Embryonic facial prominence (tissue), 1 donor: ENCODE data around the gene ZNF267.
"Not testable (repeated sequence)": the region's sequence is repeated elsewhere in the genome, so short reads cannot be mapped to it uniquely, and the experiment has no call there.

ENCODE experiments used
- DNase-seq: peaks from one replicate; pipeline ENCODE4 v3.0.0-alpha.2; 2016; ENCODE audit errors: extremely low spot score

ZNF267 gene

DNA sequence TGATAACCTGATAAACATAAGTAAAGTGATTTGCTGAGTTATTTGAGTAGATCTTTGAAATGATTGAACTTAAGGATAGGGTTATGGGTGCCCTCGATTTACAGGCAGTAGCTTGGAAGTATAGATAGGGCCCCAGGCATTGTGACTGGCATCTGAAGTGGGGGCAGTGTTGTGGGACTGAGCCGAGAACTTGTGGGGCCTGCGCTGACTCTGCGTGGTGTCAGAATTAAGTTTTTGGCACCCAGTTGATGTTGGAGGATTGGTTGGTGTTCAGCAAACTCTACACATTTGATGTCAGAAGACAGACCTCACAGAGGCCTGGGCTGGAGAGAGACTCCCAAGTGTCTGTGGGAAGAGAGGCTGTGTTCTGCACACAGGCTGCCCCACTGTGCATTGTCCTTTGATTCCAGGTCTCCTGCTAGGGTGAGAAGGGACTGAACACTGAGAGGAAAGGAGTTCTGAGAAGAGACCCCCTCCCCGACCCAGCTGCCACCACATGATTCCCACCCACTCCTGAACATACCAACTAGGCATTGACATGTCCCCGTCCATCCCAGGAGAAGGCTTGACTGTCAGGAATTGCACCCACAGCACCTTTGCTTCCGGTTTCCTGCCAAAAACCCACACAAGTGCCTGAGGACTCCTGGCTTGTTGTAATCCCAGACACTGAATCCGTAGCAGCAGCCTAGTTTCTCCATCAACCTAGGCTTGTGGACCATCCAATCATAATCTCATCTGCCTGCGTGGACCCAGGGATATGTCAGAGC is 4.5 kb downstream of the ZNF267 start:
- DNase-seq = no peak

DNA sequence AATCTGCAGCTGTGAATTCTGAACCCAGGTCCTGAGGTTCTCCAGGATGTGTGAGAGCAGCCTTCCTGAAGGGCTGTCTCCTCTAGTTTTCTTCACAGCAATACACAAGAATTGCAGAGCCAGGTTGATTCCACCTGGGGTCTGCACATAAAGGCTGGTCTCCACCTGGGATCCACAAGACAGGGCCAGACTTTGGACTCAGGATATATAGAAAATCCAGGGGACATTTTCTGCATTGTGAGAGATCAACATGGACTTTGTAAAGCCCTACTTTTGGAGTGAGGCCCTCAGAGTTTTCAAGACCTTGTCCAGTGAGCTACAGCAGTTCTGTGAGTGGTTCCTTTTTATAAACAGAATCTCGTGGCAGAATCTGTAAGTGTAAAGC is 6.3 kb downstream of the ZNF267 start:
- DNase-seq = no peak

DNA sequence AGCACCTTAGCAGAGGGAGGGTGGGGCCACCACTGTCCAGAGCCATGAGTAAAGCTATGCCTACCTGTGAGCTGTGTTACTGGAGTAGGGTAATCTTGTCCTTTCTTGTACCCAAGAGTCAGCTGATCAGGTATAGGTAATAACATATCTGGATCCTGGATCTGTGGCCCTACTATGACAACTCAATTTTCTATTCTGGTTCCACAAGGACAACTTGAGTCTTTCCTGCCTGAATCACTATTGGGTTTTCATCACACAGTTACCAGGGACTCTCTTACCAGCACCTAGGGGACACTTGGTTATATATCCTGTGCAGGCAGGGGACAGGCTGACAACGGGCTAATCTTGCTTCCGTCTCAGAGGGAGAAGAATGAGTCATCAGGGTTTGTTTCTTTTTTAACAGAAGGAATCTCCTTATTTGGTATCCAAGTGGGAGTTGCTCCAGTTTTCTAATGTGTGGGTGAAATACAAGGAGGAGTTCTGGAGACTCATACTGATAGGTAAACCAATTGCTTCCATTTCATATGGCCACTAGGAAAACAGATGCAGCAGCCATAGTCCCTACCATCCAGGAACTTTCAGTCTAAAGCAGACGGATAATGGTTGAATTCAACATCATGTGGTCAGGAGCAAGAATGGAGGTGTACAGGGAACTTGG is 6.8 kb downstream of the ZNF267 start:
- DNase-seq = no peak

GRCh38 chr16:31886227-31886626 is 12.6 kb downstream of the ZNF267 start:
- no peak for DNase-seq

DNA sequence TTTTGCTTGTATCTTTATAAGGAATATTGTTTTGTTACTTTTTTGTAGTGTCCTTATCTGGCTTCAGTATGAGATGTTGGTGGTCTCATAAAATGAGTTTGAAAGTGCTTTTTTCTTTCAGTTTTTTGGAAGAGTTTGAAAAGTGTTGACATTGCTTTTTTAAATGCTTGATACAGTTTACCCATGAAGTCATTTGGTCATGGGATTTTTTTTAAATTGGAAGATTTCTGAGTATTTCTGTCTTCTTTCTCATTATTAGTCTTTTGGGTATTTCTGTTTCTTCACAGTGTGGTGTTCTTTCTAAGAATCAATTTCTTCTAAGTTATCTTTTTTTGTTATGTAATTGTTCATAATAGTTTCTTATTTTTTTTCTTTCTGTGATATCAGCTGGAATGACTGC is 15.1 kb downstream of the ZNF267 start:
- no peak for DNase-seq

GRCh38 chr16:31892111-31892510 is 18.5 kb downstream of the ZNF267 start:
- DNase-seq = not testable (repeated sequence)

DNA sequence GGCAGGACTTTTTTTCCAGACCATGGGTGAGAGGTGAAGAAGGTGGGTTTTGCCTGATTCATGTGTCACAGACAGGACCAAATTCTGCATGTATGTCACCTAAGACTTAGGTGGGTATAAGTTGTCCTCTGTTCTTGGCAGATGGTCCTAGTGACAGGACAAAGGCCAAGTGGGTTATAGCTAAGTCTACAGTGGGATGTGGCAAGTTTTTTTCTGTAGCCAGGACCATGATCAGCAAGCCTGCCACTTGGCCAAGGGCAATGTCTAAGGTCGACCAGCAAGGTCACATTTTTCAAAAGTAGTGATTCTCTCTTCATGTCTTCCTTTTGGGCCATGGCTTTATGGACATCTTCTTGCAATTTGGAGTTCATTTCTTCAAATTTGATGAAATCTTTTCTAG is 20.2 kb downstream of the ZNF267 start:
- DNase-seq = no peak

- no peak for DNase-seq
Measured at GRCh38 chr16:31897283-31897682, 23.7 kb downstream of the ZNF267 start.

GRCh38 chr16:31899505-31899904 is 25.9 kb downstream of the ZNF267 start:
- DNase-seq = no peak

- DNase-seq = not testable (repeated sequence)
Measured at GRCh38 chr16:31904571-31904970, 31.0 kb downstream of the ZNF267 start.

- DNase-seq = no peak
Measured at GRCh38 chr16:31913668-31914067, 40.1 kb downstream of the ZNF267 start.

GRCh38 chr16:31916056-31916488 is 42.5 kb downstream of the ZNF267 start:
- no peak for DNase-seq

GRCh38 chr16:31920373-31920772 is 46.8 kb downstream of the ZNF267 start:
- DNase-seq = no peak

- DNase-seq = not testable (repeated sequence)
Measured at GRCh38 chr16:31951806-31952205, 78.2 kb downstream of the ZNF267 start.

DNA sequence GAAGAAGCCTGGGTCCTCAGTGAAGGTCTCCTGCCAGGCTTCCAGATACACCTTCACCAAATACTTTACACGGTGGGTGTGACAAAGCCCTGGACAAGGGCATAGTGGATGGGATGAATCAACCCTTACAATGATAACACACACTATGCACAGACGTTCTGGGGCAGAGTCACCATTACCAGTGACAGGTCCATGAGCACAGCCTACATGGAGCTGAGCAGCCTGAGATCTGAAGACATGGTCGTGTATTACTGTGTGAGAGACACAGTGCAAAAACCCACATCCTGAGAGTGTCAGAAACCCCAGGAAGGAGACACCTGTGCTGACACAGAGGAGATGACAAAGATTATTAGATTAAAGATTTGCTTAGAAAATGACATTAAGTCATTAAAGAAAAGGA is 78.6 kb downstream of the ZNF267 start:
- DNase-seq = not testable (repeated sequence)

DNA sequence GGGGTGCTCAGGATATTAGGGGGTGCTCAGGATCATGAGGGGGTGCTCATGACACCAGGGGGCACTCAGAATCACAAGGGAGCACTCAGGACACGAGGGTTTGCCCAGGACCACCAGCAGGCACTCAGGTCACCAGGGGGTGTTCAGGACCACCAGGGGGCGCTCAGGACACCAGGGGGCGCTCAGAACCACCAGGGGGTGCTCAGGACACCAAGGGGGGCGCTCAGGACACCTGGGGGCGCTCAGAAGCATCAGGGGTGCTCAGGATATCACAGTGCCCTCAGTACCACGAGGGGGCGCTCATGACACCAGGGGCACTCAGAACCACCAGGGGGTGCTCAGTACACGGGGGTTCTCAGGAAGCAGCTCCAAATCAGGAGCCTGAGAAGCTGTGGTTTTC is 82.6 kb downstream of the ZNF267 start:
- DNase-seq = not testable (repeated sequence)

DNA sequence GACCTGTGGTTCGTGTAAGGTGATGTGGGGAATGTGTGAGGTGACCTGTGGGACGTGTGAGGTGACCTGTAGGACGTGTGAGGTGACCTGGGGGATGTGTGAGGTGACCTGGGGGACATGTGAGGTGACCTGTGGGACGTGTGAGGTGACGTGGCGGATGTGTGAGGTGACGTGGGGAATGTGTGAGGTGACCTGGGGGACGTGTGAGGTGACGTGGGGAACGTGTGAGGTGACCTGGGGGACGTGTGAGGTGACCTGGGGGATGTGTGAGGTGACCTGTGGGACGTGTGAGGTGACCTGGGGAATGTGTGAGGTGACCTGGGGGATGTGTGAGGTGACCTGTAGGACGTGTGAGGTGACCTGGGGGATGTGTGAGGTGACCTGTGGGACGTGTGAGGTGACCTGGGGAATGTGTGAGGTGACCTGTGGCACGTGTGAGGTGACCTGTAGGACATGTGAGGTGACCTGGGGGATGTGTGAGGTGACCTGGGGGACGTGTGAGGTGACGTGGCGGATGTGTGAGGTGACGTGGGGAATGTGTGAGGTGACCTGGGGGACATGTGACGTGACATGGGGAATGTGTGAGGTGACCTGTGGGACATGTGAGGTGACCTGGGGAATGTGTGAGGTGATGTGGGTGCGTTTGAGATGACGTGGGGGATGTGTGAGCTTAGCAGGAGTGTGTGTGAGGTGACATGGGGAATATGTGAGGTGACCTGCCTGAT is 86.7 kb downstream of the ZNF267 start:
- DNase-seq = not testable (repeated sequence)
